Esophagus muscularis mucosa (tissue), 4 donors: ENCODE data around the gene CHIT1. TPM values are rescaled to one million over a fixed set of nuclear protein-coding genes. Genes with fewer than 3 reads are reported as not detected.
"Not testable (repeated sequence)": the region's sequence is repeated elsewhere in the genome, so short reads cannot be mapped to it uniquely, and the experiment has no call there.

ENCODE experiments used
- DNase-seq: peaks from one replicate; pipeline ENCODE4 v3.0.0-alpha.2; 2017; ENCODE audit errors: extremely low spot score
- H3K27ac ChIP-seq, 4 donors: fragments of 200-600 bp; sonication (generic); replicated peaks in 1 of 4; 1 replicate in 3 of 4; 2 replicates in 1 of 4; pipeline ENCODE4 v1.5.1; 2016 to 2019; ENCODE audit warnings: mild to moderate bottlenecking in 1 of 4
- H3K27me3 ChIP-seq, 4 donors: fragments of 200-600 bp; sonication (generic); one replicate each; pipeline versions ENCODE4 v1.5.1 to v1.6.0; 2016 to 2019
- H3K36me3 ChIP-seq, 4 donors: fragments of 200-600 bp; sonication (generic); one replicate each; pipeline ENCODE4 v1.5.1; 2016 to 2019
- H3K4me1 ChIP-seq, 4 donors: fragments of 200-600 bp; sonication (generic); one replicate each; pipeline ENCODE4 v1.5.1; 2016 to 2019
- H3K4me3 ChIP-seq, 4 donors: fragments of 200-600 bp; sonication (generic); 1 replicate in 2 of 4; 2 replicates in 2 of 4; pipeline ENCODE4 v1.5.1; 2016 to 2019; ENCODE audit warnings: mild to moderate bottlenecking in 4 of 4, moderate library complexity in 1 of 4
- H3K9me3 ChIP-seq, 4 donors: fragments of 200-600 bp; sonication (generic); 1 replicate in 3 of 4; 2 replicates in 1 of 4; pipeline ENCODE4 v1.5.1; 2016 to 2019
- EP300 ChIP-seq: sonication (generic); formaldehyde crosslinking; IDR thresholded peaks from one replicate; pipeline ENCODE4 v1.6.1; 2017; ENCODE audit warnings: antibody characterized with exemption
- POLR2A ChIP-seq: fragments of 450-650 bp; IDR thresholded peaks from one replicate; pipeline ENCODE4 v1.6.1; 2017; ENCODE audit warnings: antibody characterized with exemption, moderate library complexity, mild to moderate bottlenecking, low read depth
- POLR2AphosphoS5 ChIP-seq, 2 donors: sonication (generic); formaldehyde crosslinking; IDR thresholded peaks; one replicate each; pipeline ENCODE4 v1.6.1; 2017; ENCODE audit warnings: antibody characterized with exemption in 2 of 2
- WGBS: methylation state at CpG from one replicate; pipeline ENCODE4 v1.1.5; 2018; 5-methylcytosine and 5-hydroxymethylcytosine counted together
- intact Hi-C: fragments of 100-400 bp; cut with DNase I; formaldehyde crosslinking; loops from one replicate; pipeline ENCODE4 v1.15.1; 2023
- total RNA-seq, 4 donors: library from RNA; depleted of rRNA; stranded (reverse); fragments of >200 nt; gene quantifications; one replicate each; pipeline versions ENCODE4 v1.1.0 to v1.2.1, GENCODE V29; 2016
- TF ChIP-seq, protein P1 (sequence below), 3 experiments: fragments of 200-600 bp in 2 of 3; fragments of 450-650 bp in 1 of 3; sonication (generic) in 2 of 3; IDR thresholded peaks; one replicate each; pipeline ENCODE4 v1.5.1; 2017 to 2019; ENCODE audit warnings: antibody characterized with exemption in 3 of 3, mild to moderate bottlenecking in 2 of 3, moderate library complexity in 1 of 3

CHIT1 gene
- total RNA-seq, 4 donors from 2014 or later: 0.11 to 0.26 (median 0.17) TPM; not detected in 1

DNA sequence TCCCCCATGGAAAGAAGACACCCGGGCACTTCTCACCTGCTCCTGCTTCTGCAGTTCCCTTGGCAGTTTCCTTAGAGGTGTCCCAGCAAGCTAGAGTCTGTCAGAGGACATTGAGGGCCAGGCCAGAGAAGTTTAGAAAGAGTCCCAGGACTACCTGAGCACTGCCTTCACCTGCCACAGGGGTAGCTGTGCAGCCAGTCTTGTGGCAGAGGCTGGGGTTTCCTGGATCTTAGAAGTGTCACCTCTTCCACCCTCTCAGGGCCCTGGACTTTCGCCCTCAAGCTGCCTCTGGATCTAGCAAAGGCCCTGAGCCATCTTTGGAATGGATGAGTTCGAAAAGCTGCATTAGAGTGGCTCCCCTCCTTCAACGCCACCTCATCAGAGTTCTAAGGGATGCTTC lies 41.0 kb upstream of the CHIT1 start:
- no peaks in the 10 kb centered on the region for H3K9me3 ChIP-seq
- H3K27ac ChIP-seq: no peak overlapping the region
- no peak for TF ChIP-seq EP300
- TF ChIP-seq, protein P1, sequence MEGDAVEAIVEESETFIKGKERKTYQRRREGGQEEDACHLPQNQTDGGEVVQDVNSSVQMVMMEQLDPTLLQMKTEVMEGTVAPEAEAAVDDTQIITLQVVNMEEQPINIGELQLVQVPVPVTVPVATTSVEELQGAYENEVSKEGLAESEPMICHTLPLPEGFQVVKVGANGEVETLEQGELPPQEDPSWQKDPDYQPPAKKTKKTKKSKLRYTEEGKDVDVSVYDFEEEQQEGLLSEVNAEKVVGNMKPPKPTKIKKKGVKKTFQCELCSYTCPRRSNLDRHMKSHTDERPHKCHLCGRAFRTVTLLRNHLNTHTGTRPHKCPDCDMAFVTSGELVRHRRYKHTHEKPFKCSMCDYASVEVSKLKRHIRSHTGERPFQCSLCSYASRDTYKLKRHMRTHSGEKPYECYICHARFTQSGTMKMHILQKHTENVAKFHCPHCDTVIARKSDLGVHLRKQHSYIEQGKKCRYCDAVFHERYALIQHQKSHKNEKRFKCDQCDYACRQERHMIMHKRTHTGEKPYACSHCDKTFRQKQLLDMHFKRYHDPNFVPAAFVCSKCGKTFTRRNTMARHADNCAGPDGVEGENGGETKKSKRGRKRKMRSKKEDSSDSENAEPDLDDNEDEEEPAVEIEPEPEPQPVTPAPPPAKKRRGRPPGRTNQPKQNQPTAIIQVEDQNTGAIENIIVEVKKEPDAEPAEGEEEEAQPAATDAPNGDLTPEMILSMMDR (IDR thresholded peaks at IDR 0.05): no peak
- no peak for TF ChIP-seq POLR2AphosphoS5 (IDR thresholded peaks at IDR 0.05)
- TF ChIP-seq POLR2A: no peak
- peaks cover 33 to 59% (median 47%) of the 10 kb centered on the region in 4 donors for H3K4me1 ChIP-seq
- H3K4me3 ChIP-seq: no peak overlapping the region
- intact Hi-C loops: loop anchor here (5.0 kb wide), 2 partner anchors 37 to 217 kb away; partner anchors contain the start of gene BTG2
- no peaks in the 10 kb centered on the region for H3K27me3 ChIP-seq
- H3K36me3 ChIP-seq: no peaks in the 10 kb centered on the region
- WGBS: 87% methylated on average over 3 of the region's 4 CpGs
- no peak for DNase-seq

GRCh38 chr1:203269654-203270020 lies 40.2 kb upstream of the CHIT1 start:
- no peaks in the 10 kb centered on the region for H3K27me3 ChIP-seq
- peaks cover 26 to 51% (median 39%) of the 10 kb centered on the region in 4 donors for H3K4me1 ChIP-seq
- no peaks in the 10 kb centered on the region for H3K9me3 ChIP-seq
- TF ChIP-seq, protein P1 (IDR thresholded peaks at IDR 0.05): no peak
- TF ChIP-seq POLR2AphosphoS5 (IDR thresholded peaks at IDR 0.05): no peak
- no peak for TF ChIP-seq EP300
- no peak for TF ChIP-seq POLR2A
- H3K4me3 ChIP-seq: no peak overlapping the region
- H3K36me3 ChIP-seq: no peaks in the 10 kb centered on the region
- WGBS: 78% methylated on average over 5 of the region's 5 CpGs
- intact Hi-C loops: loop anchor here (5.0 kb wide), 3 partner anchors 38 to 218 kb away; partner anchors contain the start of gene BTG2
- H3K27ac ChIP-seq: no peak overlapping the region
- no peak for DNase-seq

DNA sequence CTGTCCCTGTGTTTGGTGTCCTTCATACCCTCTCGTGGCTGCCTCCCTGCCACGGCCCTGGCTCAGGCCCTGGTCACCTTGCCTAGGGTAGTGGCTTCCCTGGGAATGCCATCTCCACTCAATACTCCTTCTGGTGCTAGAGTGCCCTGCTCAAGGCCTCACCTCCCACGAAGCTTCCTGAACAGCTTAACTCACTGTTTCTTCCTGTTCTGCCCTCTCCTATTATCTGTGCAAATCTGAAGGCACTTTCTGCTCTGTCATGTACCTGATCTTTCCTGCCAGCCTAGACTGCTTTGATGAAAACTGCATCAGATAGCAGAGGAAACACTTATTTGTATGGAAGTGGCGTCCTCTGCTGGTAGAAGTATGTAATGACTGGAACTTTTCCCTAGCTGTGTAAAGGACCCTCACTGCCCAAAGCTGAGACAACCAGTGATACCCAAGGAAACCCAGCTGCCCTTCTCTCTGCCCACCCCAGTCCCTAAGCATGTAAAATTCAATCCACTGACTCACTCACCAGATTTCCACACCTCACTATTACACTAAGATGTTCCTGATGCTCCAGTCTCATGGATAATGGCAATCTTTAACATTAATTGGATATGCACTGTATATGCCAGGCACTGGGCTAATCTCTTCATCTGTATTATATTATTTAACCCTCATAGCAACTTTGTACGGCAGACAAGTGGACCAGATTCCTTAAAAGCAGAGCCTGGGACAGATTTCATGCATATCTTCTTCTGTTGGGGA lies 39.6 kb upstream of the CHIT1 start:
- H3K27me3 ChIP-seq: no peaks in the 10 kb centered on the region

GRCh38 chr1:203267912-203268311 lies 38.4 kb upstream of the CHIT1 start:
- WGBS: 62% methylated on average over 15 of the region's 15 CpGs
- no peaks in the 10 kb centered on the region for H3K27me3 ChIP-seq
- H3K4me1 ChIP-seq: peaks cover 8 to 34% (median 21%) of the 10 kb centered on the region in 4 donors
- H3K36me3 ChIP-seq: no peaks in the 10 kb centered on the region
- peak overlapping the region; percentile 81 to 86 (median 84) for H3K27ac ChIP-seq
- peak overlapping the region; percentile 60 to 67 (median 62) for H3K4me3 ChIP-seq
- no peak for TF ChIP-seq POLR2AphosphoS5 (IDR thresholded peaks at IDR 0.05)
- DNase-seq: no peak
- no peaks in the 10 kb centered on the region for H3K9me3 ChIP-seq
- intact Hi-C loops: loop anchor here (5.0 kb wide), 1 partner anchor 174 kb away; no protein-coding TSS in a partner anchor

More for the DNA sequence above, 39.6 kb upstream of the CHIT1 start:
- peaks cover 20 to 46% (median 33%) of the 10 kb centered on the region in 4 donors for H3K4me1 ChIP-seq
- H3K4me3 ChIP-seq: no peak overlapping the region
- H3K27ac ChIP-seq: peak overlapping the region in 2 of 4 donors; percentile 4 to 19
- no peaks in the 10 kb centered on the region for H3K36me3 ChIP-seq
- TF ChIP-seq, protein P1 (IDR thresholded peaks at IDR 0.05): peak; percentile 86 to 96 (median 86)
- no peak for TF ChIP-seq POLR2A
- TF ChIP-seq POLR2AphosphoS5 (IDR thresholded peaks at IDR 0.05): no peak
- peak; percentile 91 for DNase-seq
- no peaks in the 10 kb centered on the region for H3K9me3 ChIP-seq
- WGBS: 51% methylated on average over 5 of the region's 5 CpGs
- intact Hi-C loops: loop anchor here (5.0 kb wide), 1 partner anchor 173 kb away; no protein-coding TSS in a partner anchor

DNA sequence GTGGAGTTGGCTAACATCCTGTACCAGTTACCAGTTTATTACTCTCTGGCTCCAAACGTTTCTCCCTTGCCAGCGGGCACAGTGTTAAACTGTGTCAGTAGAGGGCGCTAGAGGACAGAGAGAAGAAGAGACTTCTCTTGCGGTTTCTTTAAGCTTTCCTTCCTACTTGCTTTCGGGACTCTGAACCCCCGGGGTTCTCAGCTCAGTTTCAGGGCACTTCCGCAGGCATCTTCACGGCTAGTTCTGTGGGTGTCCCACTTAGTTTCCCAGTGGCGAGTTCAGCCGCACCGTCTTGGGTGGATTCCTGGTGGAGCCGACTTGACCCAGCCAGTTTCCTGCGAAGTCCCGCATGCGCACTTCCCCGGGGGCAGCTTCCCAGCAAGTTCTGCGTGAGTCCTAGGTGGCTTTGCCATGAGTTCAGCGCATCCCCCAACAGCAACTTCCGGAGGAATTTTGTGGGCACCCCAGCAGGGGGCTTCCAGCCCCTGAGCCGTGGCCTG lies 37.9 kb upstream of the CHIT1 start:
- DNase-seq: peak; percentile 97
- TF ChIP-seq, protein P1 (IDR thresholded peaks at IDR 0.05): peak; percentile 93 to 97 (median 96)
- no peak for TF ChIP-seq POLR2A
- no peak for TF ChIP-seq EP300
- TF ChIP-seq POLR2AphosphoS5 (IDR thresholded peaks at IDR 0.05): peak; percentile 25 to 33
- no peaks in the 10 kb centered on the region for H3K27me3 ChIP-seq
- H3K27ac ChIP-seq: peak overlapping the region; percentile 81 to 86 (median 84)
- peak overlapping the region; percentile 60 to 67 (median 62) for H3K4me3 ChIP-seq
- WGBS: 2% methylated on average over 13 of the region's 20 CpGs
- H3K4me1 ChIP-seq: peaks cover 3 to 29% (median 16%) of the 10 kb centered on the region in 4 donors
- intact Hi-C loops: loop anchor here (5.0 kb wide), 1 partner anchor 175 kb away; no protein-coding TSS in a partner anchor
- no peaks in the 10 kb centered on the region for H3K9me3 ChIP-seq
- H3K36me3 ChIP-seq: no peaks in the 10 kb centered on the region

- H3K9me3 ChIP-seq, H3K27ac ChIP-seq, H3K27me3 ChIP-seq, H3K36me3 ChIP-seq, H3K4me3 ChIP-seq, DNase-seq: not testable (repeated sequence)
- WGBS: 56% methylated on average over 4 of the region's 5 CpGs
- intact Hi-C loops: loop anchor here (5.0 kb wide), 1 partner anchor 176 kb away; no protein-coding TSS in a partner anchor
- peaks cover 2 to 18% (median 12%) of the 10 kb centered on the region in 4 donors for H3K4me1 ChIP-seq
These were observed 36.7 kb upstream of the CHIT1 start for GRCh38 chr1:203266140-203266539.
